ENCODE data around the gene THADA. TPM values are rescaled to one million over a fixed set of nuclear protein-coding genes. Genes with fewer than 3 reads are reported as not detected.

THADA gene
- polyA plus RNA-seq, 1 donor (not counting 4 experiments of a cell fraction or from before 2014, with no cell fraction given): 22.6 TPM

- no peaks in the 10 kb centered on the region for H3K79me2 ChIP-seq (ENCODE audit: control insufficient read depth, insufficient read depth, low read length)
- TF ChIP-seq EZH2 (IDR thresholded peaks at IDR 0.05; ENCODE audit: low read length) (no peak), CTCF (optimal IDR thresholded peaks at IDR 0.05 in 1 of 3, IDR thresholded peaks at IDR 0.05 in 1 of 3, conservative IDR thresholded peaks at IDR 0.05 in 1 of 3; ENCODE audit: extremely low read depth in 1 of 3, insufficient read depth in 2 of 3, low read length in 3 of 3) (no peak)
- H3K4me2 ChIP-seq (ENCODE audit: control insufficient read depth, extremely low read depth, insufficient read depth, low read depth, low read length): no peak overlapping the region
- FAIRE-seq (no peak), DNase-seq (ENCODE audit: low read depth, low spot score) (no peak)
- H3K27ac ChIP-seq (ENCODE audit: control insufficient read depth, insufficient read depth, low read length): no peak overlapping the region
- H3K4me3 ChIP-seq (ENCODE audit: control insufficient read depth in 2 of 3, extremely low read depth in 1 of 3, insufficient read depth in 2 of 3, low read depth in 1 of 3, low read length in 3 of 3): no peak overlapping the region
- no peak overlapping the region for H2AFZ ChIP-seq (ENCODE audit: control insufficient read depth, low read length)
- H3K9me1 ChIP-seq (ENCODE audit: control insufficient read depth, extremely low read depth, insufficient read depth, low read length): peaks cover 3% of the 10 kb centered on the region
- H3K9me3 ChIP-seq (ENCODE audit: control insufficient read depth, low read depth, low read length): no peaks in the 10 kb centered on the region
- H4K20me1 ChIP-seq (ENCODE audit: control insufficient read depth, extremely low read depth, insufficient read depth, low read length): no peaks in the 10 kb centered on the region
- dilution Hi-C loops (cut with MboI; ENCODE audit: extremely low pct_ligation_motif_present, low sequenced_read_pairs): no loop called here
- no peak overlapping the region for H3K9ac ChIP-seq (ENCODE audit: control insufficient read depth, extremely low read depth, insufficient read depth, low read length)
- peaks cover 2 to 3% of the 10 kb centered on the region in 2 experiments for H3K36me3 ChIP-seq (ENCODE audit: control insufficient read depth in 2 of 2, extremely low read depth in 1 of 2, insufficient read depth in 2 of 2, low read length in 2 of 2)
- H3K4me1 ChIP-seq (ENCODE audit: control insufficient read depth, extremely low read depth, insufficient read depth, low read length): peaks cover 20% of the 10 kb centered on the region
- no peaks in the 10 kb centered on the region for H3K27me3 ChIP-seq (ENCODE audit: control insufficient read depth, extremely low read depth, insufficient read depth, low read length)
Observed at GRCh38 chr2:43270461-43270860, 325.4 kb downstream of the THADA start.

DNA sequence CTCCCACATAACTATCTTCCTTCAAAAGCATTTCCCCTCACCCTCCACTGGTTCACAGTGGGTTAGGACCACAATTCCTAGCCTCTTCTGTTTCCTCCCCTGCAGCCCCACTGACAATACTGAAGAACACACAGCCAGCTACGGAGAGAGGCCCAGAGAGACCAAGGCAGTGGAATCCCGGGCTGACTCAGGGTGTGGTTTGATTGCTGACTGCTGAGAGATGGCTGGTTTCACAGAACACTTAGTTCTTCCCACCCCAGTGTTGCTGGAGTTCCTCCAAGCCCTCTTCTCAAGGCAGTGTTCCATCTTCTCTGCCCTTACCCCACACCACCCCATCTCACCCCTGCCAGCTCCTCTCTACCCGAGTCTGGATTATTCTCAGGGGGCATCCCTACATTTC, 326.1 kb downstream of the THADA start:
- no peak overlapping the region for H2AFZ ChIP-seq (ENCODE audit: control insufficient read depth, low read length)
- no peak overlapping the region for H3K4me2 ChIP-seq (ENCODE audit: control insufficient read depth, extremely low read depth, insufficient read depth, low read depth, low read length)
- TF ChIP-seq EZH2 (IDR thresholded peaks at IDR 0.05; ENCODE audit: low read length) (no peak), CTCF (optimal IDR thresholded peaks at IDR 0.05 in 1 of 3, IDR thresholded peaks at IDR 0.05 in 1 of 3, conservative IDR thresholded peaks at IDR 0.05 in 1 of 3; ENCODE audit: extremely low read depth in 1 of 3, insufficient read depth in 2 of 3, low read length in 3 of 3) (no peak)
- FAIRE-seq: peak; percentile 17
- H3K9me3 ChIP-seq (ENCODE audit: control insufficient read depth, low read depth, low read length): no peaks in the 10 kb centered on the region
- no peak overlapping the region for H3K9ac ChIP-seq (ENCODE audit: control insufficient read depth, extremely low read depth, insufficient read depth, low read length)
- peaks cover 20% of the 10 kb centered on the region for H3K4me1 ChIP-seq (ENCODE audit: control insufficient read depth, extremely low read depth, insufficient read depth, low read length)
- no peaks in the 10 kb centered on the region for H4K20me1 ChIP-seq (ENCODE audit: control insufficient read depth, extremely low read depth, insufficient read depth, low read length)
- peaks cover 2 to 3% of the 10 kb centered on the region in 2 experiments for H3K36me3 ChIP-seq (ENCODE audit: control insufficient read depth in 2 of 2, extremely low read depth in 1 of 2, insufficient read depth in 2 of 2, low read length in 2 of 2)
- no peak overlapping the region for H3K4me3 ChIP-seq (ENCODE audit: control insufficient read depth in 2 of 3, extremely low read depth in 1 of 3, insufficient read depth in 2 of 3, low read depth in 1 of 3, low read length in 3 of 3)
- no peak overlapping the region for H3K27ac ChIP-seq (ENCODE audit: control insufficient read depth, insufficient read depth, low read length)
- dilution Hi-C loops (cut with MboI; ENCODE audit: extremely low pct_ligation_motif_present, low sequenced_read_pairs): no loop called here
- no peaks in the 10 kb centered on the region for H3K79me2 ChIP-seq (ENCODE audit: control insufficient read depth, insufficient read depth, low read length)
- no peak for DNase-seq (ENCODE audit: low read depth, low spot score)
- H3K27me3 ChIP-seq (ENCODE audit: control insufficient read depth, extremely low read depth, insufficient read depth, low read length): no peaks in the 10 kb centered on the region
- H3K9me1 ChIP-seq (ENCODE audit: control insufficient read depth, extremely low read depth, insufficient read depth, low read length): peaks cover 3% of the 10 kb centered on the region

Data from keratinocyte (primary cell).